ENCODE results near the gene LAPTM5. TPM values are rescaled to one million over a fixed set of nuclear protein-coding genes. Genes with fewer than 3 reads are reported as not detected.

Gene LAPTM5
- total and polyA plus RNA-seq, 2 of the 8 experiments (the other 6 are each of a cell fraction or from before 2014, with no cell fraction given): 0.37 to 1.4 TPM

- no peaks in the 10 kb centered on the region for H3K79me1 ChIP-seq (ENCODE audit: low read depth, low read length)
- no peak for DNase-seq (ENCODE audit: low read depth in 1 of 2, low spot score in 2 of 2)
- H3K4me3 ChIP-seq (ENCODE audit: extremely low read depth in 1 of 4, insufficient read depth in 2 of 4, low read depth in 3 of 4, low read length in 4 of 4): no peak overlapping the region
- H3K27me3 ChIP-seq (replicated peaks in 1 of 4; ENCODE audit: control insufficient read depth in 3 of 4, extremely low read depth in 1 of 4, insufficient read depth in 3 of 4, low read length in 3 of 4): no peaks in the 10 kb centered on the region
- CTCF ChIA-PET (ENCODE audit: partially characterized antibody): interaction anchor here (1.9 kb wide), 1 partner anchor 21 kb away, joined by 6 read pairs; no protein-coding TSS in a partner anchor
- H2BK120ac ChIP-seq (replicated peaks; ENCODE audit: low read depth, low read length): no peak overlapping the region
- no peak overlapping the region for H3K4ac ChIP-seq (replicated peaks; ENCODE audit: insufficient read length, low read depth, low read length)
- 67% methylated on average over 5 of the region's 5 CpGs; no CpG with 5 or more reads in 1 of the 2 experiments for WGBS, 2 experiments (ENCODE audit: extremely low coverage in 1 of 2, insufficient coverage in 1 of 2, insufficient read length in 1 of 2, insufficient replicate concordance in 2 of 2, low coverage in 1 of 2, low lambda C conversion rate in 2 of 2, missing lambda C conversion rate in 1 of 2)
- no peak overlapping the region for H3K56ac ChIP-seq (replicated peaks; ENCODE audit: insufficient read length, low read depth, low read length)
- no peak overlapping the region for H4K91ac ChIP-seq (replicated peaks; ENCODE audit: insufficient read length, low read length)
- H2BK20ac ChIP-seq (ENCODE audit: low read length): no peak overlapping the region
- no peak overlapping the region for H2AK5ac ChIP-seq (ENCODE audit: low read depth, low read length)
- no peak overlapping the region for H2BK5ac ChIP-seq (ENCODE audit: low read depth, low read length)
- H2BK12ac ChIP-seq (ENCODE audit: low read depth, low read length): no peak overlapping the region
- no peaks in the 10 kb centered on the region for H3K36me3 ChIP-seq (ENCODE audit: control insufficient read depth in 2 of 4, insufficient read depth in 4 of 4, low read length in 3 of 4)
- no peak overlapping the region for H2AFZ ChIP-seq (ENCODE audit: low read length)
- H3K4me1 ChIP-seq (replicated peaks in 1 of 4; ENCODE audit: control insufficient read depth in 3 of 4, insufficient read depth in 4 of 4, low read length in 3 of 4): peaks cover 0 to 12% (median 4%) of the 10 kb centered on the region in 4 experiments; a peak in 6 of 7 replicates
- H3K79me2 ChIP-seq (ENCODE audit: control insufficient read depth in 1 of 2, insufficient read depth in 2 of 2, low read length in 2 of 2): no peaks in the 10 kb centered on the region
- H4K8ac ChIP-seq (ENCODE audit: extremely low read depth, insufficient read depth, low read length): no peak overlapping the region
- no peaks in the 10 kb centered on the region for H3K23me2 ChIP-seq (ENCODE audit: low read depth, low read length)
- no peak overlapping the region for H3K4me2 ChIP-seq (ENCODE audit: insufficient read depth in 1 of 2, low read depth in 2 of 2, low read length in 2 of 2)
- no peak overlapping the region for H3K14ac ChIP-seq (ENCODE audit: insufficient read length)
- H4K5ac ChIP-seq (ENCODE audit: insufficient read length, low read depth, low read length): no peak overlapping the region
- no peaks in the 10 kb centered on the region for H3K9me3 ChIP-seq (ENCODE audit: insufficient read depth in 2 of 2, low read depth in 1 of 2, low read length in 1 of 2)
- no peak overlapping the region for H2BK15ac ChIP-seq (ENCODE audit: low read length)
- POLR2A ChIA-PET (ENCODE audit: partially characterized antibody): no interaction called here
- no peaks in the 10 kb centered on the region for H4K20me1 ChIP-seq (replicated peaks in 1 of 2; ENCODE audit: control insufficient read depth in 1 of 2, insufficient read depth in 2 of 2, low read length in 2 of 2)
- no peak overlapping the region for H3K27ac ChIP-seq (ENCODE audit: low read depth, low read length)
- H3K9ac ChIP-seq (replicated peaks in 1 of 4; ENCODE audit: extremely low read depth in 1 of 4, low read depth in 3 of 4, low read length in 3 of 4): no peak overlapping the region
- no peak for TF ChIP-seq EZH2 (IDR thresholded peaks at IDR 0.05; ENCODE audit: low read depth, low read length, severe bottlenecking)
- H3K23ac ChIP-seq (ENCODE audit: insufficient read length): no peak overlapping the region
- no peak for FAIRE-seq
- no peak overlapping the region for H3K18ac ChIP-seq (ENCODE audit: extremely low read depth, low read length)
These were observed 63.8 kb downstream of the LAPTM5 start for GRCh38 chr1:30693822-30694221.
